ENCODE data around the gene ACTG2.
"Not testable (repeated sequence)": the region's sequence is repeated elsewhere in the genome, so short reads cannot be mapped to it uniquely, and the experiment has no call there.

ACTG2 gene

GRCh38 chr2:73892631-73893329 is at the start of gene ACTG2:
ACTG2 (plus strand) TSS chr2:73893008; CDS start chr2:73901312, 8,304 bp downstream.
- DNase-seq: peak in 1 of 2 experiments; percentile 3

- DNase-seq: no peak
Measured at GRCh38 chr2:73844087-73844486, 48.7 kb upstream of the ACTG2 start.

- DNase-seq: peak; percentile 54 to 82
Measured at GRCh38 chr2:73850009-73850408, 42.8 kb upstream of the ACTG2 start.

- no peak for DNase-seq
Measured at GRCh38 chr2:73851274-73851673, 41.5 kb upstream of the ACTG2 start.

- DNase-seq: no peak
Measured at GRCh38 chr2:73852020-73852419, 40.8 kb upstream of the ACTG2 start.

- no peak for DNase-seq
Measured at GRCh38 chr2:73855526-73855925, 37.3 kb upstream of the ACTG2 start.

- DNase-seq: no peak
Measured at GRCh38 chr2:73856214-73856613, 36.6 kb upstream of the ACTG2 start.

GRCh38 chr2:73859721-73860586 is 32.9 kb upstream of the ACTG2 start:
- DNase-seq: no peak

- peak in 1 of 2 experiments; percentile 14 for DNase-seq
Measured at GRCh38 chr2:73862987-73863386, 29.8 kb upstream of the ACTG2 start.

- DNase-seq: no peak
Measured at GRCh38 chr2:73868204-73868978, 24.4 kb upstream of the ACTG2 start.

GRCh38 chr2:73870084-73870483 is 22.7 kb upstream of the ACTG2 start:
- no peak for DNase-seq

GRCh38 chr2:73877071-73877802 is 15.6 kb upstream of the ACTG2 start:
- peak in 1 of 2 experiments; percentile 12 for DNase-seq

- DNase-seq: not testable (repeated sequence)
Measured at GRCh38 chr2:73877984-73878383, 14.8 kb upstream of the ACTG2 start.

- DNase-seq: no peak
Measured at GRCh38 chr2:73885406-73885805, 7.4 kb upstream of the ACTG2 start.

GRCh38 chr2:73886357-73886756 is 6.5 kb upstream of the ACTG2 start:
- no peak for DNase-seq

- DNase-seq: not testable (repeated sequence)
Measured at GRCh38 chr2:73887596-73888353, 5.0 kb upstream of the ACTG2 start.

GRCh38 chr2:73888388-73888787 is 4.4 kb upstream of the ACTG2 start:
- no peak for DNase-seq

- DNase-seq: no peak
Measured at GRCh38 chr2:73889206-73889605, 3.6 kb upstream of the ACTG2 start.

- DNase-seq: no peak
Measured at GRCh38 chr2:73890301-73891092, 2.3 kb upstream of the ACTG2 start.

- no peak for DNase-seq
Measured at GRCh38 chr2:73891276-73891901, 1.4 kb upstream of the ACTG2 start.
